Glutamatergic neuron (in vitro differentiated cells): ENCODE data around the gene CAST. TPM values are rescaled to one million over a fixed set of nuclear protein-coding genes. Genes with fewer than 3 reads are reported as not detected.

Experiments
- DNase-seq: peaks from one replicate; pipeline ENCODE4 v3.0.0; 2022
- H3K27ac Mint-ChIP-seq: one replicate; pipeline ENCODE4 v1.8.0; 2020; ENCODE audit warnings: mild to moderate bottlenecking, mixed read lengths, inconsistent platforms; ENCODE audit not compliant: unreplicated experiment
- H3K27me3 Mint-ChIP-seq: one replicate; pipeline ENCODE4 v1.8.0; 2020; ENCODE audit warnings: mild to moderate bottlenecking, moderate library complexity, mixed read lengths, inconsistent platforms; ENCODE audit not compliant: unreplicated experiment
- H3K36me3 Mint-ChIP-seq: one replicate; pipeline ENCODE4 v1.8.0; 2020; ENCODE audit warnings: mild to moderate bottlenecking, mixed read lengths, inconsistent platforms; ENCODE audit not compliant: unreplicated experiment
- H3K4me1 Mint-ChIP-seq: one replicate; pipeline ENCODE4 v1.8.0; 2020; ENCODE audit warnings: mild to moderate bottlenecking, low read depth, mixed read lengths, inconsistent platforms; ENCODE audit not compliant: unreplicated experiment
- H3K4me3 Mint-ChIP-seq: one replicate; pipeline ENCODE4 v1.8.0; 2020; ENCODE audit warnings: mild to moderate bottlenecking, mixed read lengths, inconsistent platforms; ENCODE audit not compliant: unreplicated experiment
- H3K9me3 Mint-ChIP-seq: one replicate; pipeline ENCODE4 v1.8.0; 2020; ENCODE audit warnings: mild to moderate bottlenecking, moderate library complexity, mixed read lengths, inconsistent platforms; ENCODE audit not compliant: unreplicated experiment
- total RNA-seq: library from RNA; stranded (reverse); fragmentation: NEBNext Ultra II Directional; extraction: Animal tissue kit (Norgen Biotek cat#: 25700); gene quantifications from one replicate; pipeline ENCODE4 v1.2.1, GENCODE V29; 2021; ENCODE audit not compliant: unreplicated experiment
- TF ChIP-seq, protein P1 (sequence below): fragments of 200-600 bp; sonication (generic); IDR thresholded peaks from one replicate; pipeline ENCODE4 v1.5.0; 2021; ENCODE audit not compliant: partially characterized antibody, unreplicated experiment

CAST gene
- total RNA-seq, 1 donor from 2014 or later: 19.4 TPM

GRCh38 chr5:96619946-96620345 lies 42.2 kb upstream of the CAST start:
- H3K9me3 Mint-ChIP-seq: peaks cover 6% of the 10 kb centered on the region
- TF ChIP-seq, protein P1, sequence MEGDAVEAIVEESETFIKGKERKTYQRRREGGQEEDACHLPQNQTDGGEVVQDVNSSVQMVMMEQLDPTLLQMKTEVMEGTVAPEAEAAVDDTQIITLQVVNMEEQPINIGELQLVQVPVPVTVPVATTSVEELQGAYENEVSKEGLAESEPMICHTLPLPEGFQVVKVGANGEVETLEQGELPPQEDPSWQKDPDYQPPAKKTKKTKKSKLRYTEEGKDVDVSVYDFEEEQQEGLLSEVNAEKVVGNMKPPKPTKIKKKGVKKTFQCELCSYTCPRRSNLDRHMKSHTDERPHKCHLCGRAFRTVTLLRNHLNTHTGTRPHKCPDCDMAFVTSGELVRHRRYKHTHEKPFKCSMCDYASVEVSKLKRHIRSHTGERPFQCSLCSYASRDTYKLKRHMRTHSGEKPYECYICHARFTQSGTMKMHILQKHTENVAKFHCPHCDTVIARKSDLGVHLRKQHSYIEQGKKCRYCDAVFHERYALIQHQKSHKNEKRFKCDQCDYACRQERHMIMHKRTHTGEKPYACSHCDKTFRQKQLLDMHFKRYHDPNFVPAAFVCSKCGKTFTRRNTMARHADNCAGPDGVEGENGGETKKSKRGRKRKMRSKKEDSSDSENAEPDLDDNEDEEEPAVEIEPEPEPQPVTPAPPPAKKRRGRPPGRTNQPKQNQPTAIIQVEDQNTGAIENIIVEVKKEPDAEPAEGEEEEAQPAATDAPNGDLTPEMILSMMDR: no peak
- peaks cover 4% of the 10 kb centered on the region for H3K27me3 Mint-ChIP-seq
- no peak overlapping the region for H3K27ac Mint-ChIP-seq
- DNase-seq: no peak
- H3K4me1 Mint-ChIP-seq: no peaks in the 10 kb centered on the region
- H3K4me3 Mint-ChIP-seq: no peak overlapping the region
- no peaks in the 10 kb centered on the region for H3K36me3 Mint-ChIP-seq

DNA sequence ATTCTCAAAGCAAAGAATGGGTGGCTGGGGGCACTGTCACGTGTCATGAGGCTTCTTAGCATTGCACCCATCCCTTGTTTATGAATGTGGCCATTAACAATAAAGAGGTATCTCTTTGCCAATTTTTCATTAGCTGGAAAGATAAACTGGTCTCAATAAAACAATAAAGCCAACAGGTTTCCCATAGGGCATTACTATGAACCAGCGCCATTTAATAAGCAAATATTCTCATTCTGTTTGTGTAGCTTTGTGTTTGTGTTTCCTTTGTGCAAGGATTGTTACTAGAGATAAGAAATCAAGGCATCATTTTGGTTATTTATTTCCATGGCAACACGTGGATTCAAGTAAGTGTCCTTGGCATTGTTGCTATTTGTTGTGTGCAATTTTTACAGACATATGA lies 37.6 kb upstream of the CAST start:
- peaks cover under 1% of the 10 kb centered on the region for H3K9me3 Mint-ChIP-seq
- no peak overlapping the region for H3K27ac Mint-ChIP-seq
- H3K4me3 Mint-ChIP-seq: no peak overlapping the region
- H3K36me3 Mint-ChIP-seq: peaks cover 5% of the 10 kb centered on the region
- TF ChIP-seq, protein P1: no peak
- DNase-seq: no peak
- H3K4me1 Mint-ChIP-seq: peaks cover 1% of the 10 kb centered on the region
- H3K27me3 Mint-ChIP-seq: peaks cover 5% of the 10 kb centered on the region

DNA sequence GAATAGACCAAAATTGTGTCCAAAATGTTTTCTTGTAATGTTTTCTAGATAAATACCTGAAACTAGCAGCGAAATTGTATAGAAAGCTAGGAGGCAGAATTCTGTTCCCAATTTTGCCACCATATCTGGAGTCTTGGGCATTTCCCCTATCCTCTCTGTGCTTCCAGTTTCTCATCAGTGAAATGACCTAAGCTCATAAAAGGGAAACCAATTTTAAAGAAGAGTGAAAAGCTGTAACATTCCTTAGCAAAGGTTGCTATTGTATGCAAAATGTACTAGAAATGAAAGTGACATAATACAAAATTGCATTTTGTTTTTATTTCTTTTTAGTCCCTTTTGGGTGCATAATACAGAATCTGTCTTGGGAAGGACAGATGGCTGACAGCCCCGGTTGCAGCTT lies 36.8 kb upstream of the CAST start:
- TF ChIP-seq, protein P1: no peak
- peaks cover 5% of the 10 kb centered on the region for H3K36me3 Mint-ChIP-seq
- H3K27me3 Mint-ChIP-seq: peaks cover 3% of the 10 kb centered on the region
- H3K4me1 Mint-ChIP-seq: peaks cover 1% of the 10 kb centered on the region
- no peak overlapping the region for H3K4me3 Mint-ChIP-seq
- H3K27ac Mint-ChIP-seq: no peak overlapping the region
- no peak for DNase-seq
- H3K9me3 Mint-ChIP-seq: no peaks in the 10 kb centered on the region

DNA sequence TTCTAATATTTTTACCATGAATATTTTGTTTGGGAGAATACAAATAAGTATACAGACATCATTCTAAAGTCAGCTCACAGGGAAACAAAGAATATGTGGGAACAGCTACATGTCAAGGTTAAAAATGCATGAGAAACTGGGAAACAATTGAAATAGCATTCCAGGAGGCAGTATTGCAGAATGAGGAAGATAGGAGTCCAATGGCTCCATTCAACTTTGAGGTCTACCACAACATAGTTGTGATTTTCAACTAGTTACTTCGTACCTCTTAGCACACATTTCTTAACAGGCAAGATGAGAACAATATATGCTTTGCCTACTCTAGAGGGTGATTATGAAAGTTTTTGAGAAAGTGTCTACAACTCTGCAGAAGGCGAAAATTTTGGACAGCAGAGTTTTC lies 35.2 kb upstream of the CAST start:
- Mint-ChIP-seq H3K36me3 (peaks cover 5% of the 10 kb centered on the region), H3K4me3 (no peak overlapping the region), H3K9me3 (no peaks in the 10 kb centered on the region), H3K4me1 (peaks cover 1% of the 10 kb centered on the region), H3K27ac (no peak overlapping the region), H3K27me3 (peaks cover 3% of the 10 kb centered on the region)
- TF ChIP-seq, protein P1: no peak
- DNase-seq: no peak

GRCh38 chr5:96627792-96628398 lies 34.3 kb upstream of the CAST start:
- no peak for DNase-seq
- Mint-ChIP-seq H3K9me3 (no peaks in the 10 kb centered on the region), H3K4me1 (peaks cover 1% of the 10 kb centered on the region), H3K4me3 (no peak overlapping the region), H3K36me3 (peaks cover 5% of the 10 kb centered on the region), H3K27ac (no peak overlapping the region), H3K27me3 (peaks cover 3% of the 10 kb centered on the region)
- TF ChIP-seq, protein P1: no peak
